HK-2 (cell line): ENCODE data around the gene ZNF428.

ENCODE experiments used
- DNase-seq: peaks from one replicate; pipeline ENCODE4 v3.0.0-alpha.2; 2018; ENCODE audit not compliant: unreplicated experiment

Gene ZNF428

GRCh38 chr19:43562226-43562697, 57.2 kb downstream of the ZNF428 start:
- no peak for DNase-seq

- DNase-seq, result no peak
Observed at GRCh38 chr19:43561139-43561970, 58.1 kb downstream of the ZNF428 start.

GRCh38 chr19:43560687-43561086, 58.7 kb downstream of the ZNF428 start:
- DNase-seq, result peak; percentile 12
